MM.1S (cell line): ENCODE data around the gene GAS7.

Experiments
- DNase-seq: peaks from one replicate; pipeline ENCODE4 v3.0.0-alpha.2; 2015
- H2AFZ ChIP-seq: fragments of 300-600 bp; sonication (generic); 2 replicates; pipeline ENCODE4 v1.6.0; 2016; ENCODE audit warnings: antibody characterized with exemption, low read length
- H3F3A ChIP-seq: fragments of 300-600 bp; sonication (generic); 2 replicates; pipeline ENCODE4 v1.6.1; 2016; ENCODE audit warnings: mild to moderate bottlenecking, antibody characterized with exemption, low read length, moderate library complexity, mixed read lengths; ENCODE audit not compliant: insufficient read depth
- H3K27ac ChIP-seq: fragments of 300-600 bp; sonication (generic); 2 replicates; pipeline ENCODE4 v1.5.1; 2016; ENCODE audit warnings: mild to moderate bottlenecking, low read length
- H3K27me3 ChIP-seq: fragments of 300-600 bp; sonication (generic); replicated peaks from 2 replicates; pipeline ENCODE4 v1.6.0; 2016; ENCODE audit warnings: low read length; ENCODE audit not compliant: insufficient read depth
- H3K36me3 ChIP-seq: fragments of 300-600 bp; sonication (generic); replicated peaks from 2 replicates; pipeline ENCODE4 v1.6.1; 2016; ENCODE audit warnings: mild to moderate bottlenecking, low read length, mixed read lengths; ENCODE audit not compliant: insufficient read depth
- H3K4me1 ChIP-seq: fragments of 300-600 bp; sonication (generic); 2 replicates; pipeline ENCODE4 v1.6.1; 2016; ENCODE audit warnings: low read length, mixed read lengths
- H3K4me2 ChIP-seq: fragments of 300-600 bp; sonication (generic); 2 replicates; pipeline ENCODE4 v1.6.0; 2016; ENCODE audit warnings: low read depth, low read length
- H3K4me3 ChIP-seq: fragments of 300-600 bp; sonication (generic); 2 replicates; pipeline ENCODE4 v1.5.1; 2016; ENCODE audit warnings: low read length, mixed read lengths
- H3K79me2 ChIP-seq: fragments of 300-600 bp; sonication (generic); 2 replicates; pipeline ENCODE4 v1.6.1; 2016; ENCODE audit warnings: mixed run types, low read length, mixed read lengths
- H3K9ac ChIP-seq: fragments of 300-600 bp; sonication (generic); 2 replicates; pipeline ENCODE4 v1.6.1; 2016; ENCODE audit warnings: low read length, mixed read lengths
- H3K9me2 ChIP-seq: fragments of 300-600 bp; sonication (generic); replicated peaks from 2 replicates; pipeline ENCODE4 v1.6.1; 2016; ENCODE audit warnings: mild to moderate bottlenecking, low read length, mixed read lengths; ENCODE audit not compliant: insufficient read depth
- H3K9me3 ChIP-seq: fragments of 300-600 bp; sonication (generic); replicated peaks from 2 replicates; pipeline ENCODE4 v1.6.1; 2016; ENCODE audit warnings: mild to moderate bottlenecking, low read length, mixed read lengths; ENCODE audit not compliant: insufficient read depth
- H4K20me1 ChIP-seq: fragments of 300-600 bp; sonication (generic); 2 replicates; pipeline ENCODE4 v1.6.1; 2016; ENCODE audit warnings: mild to moderate bottlenecking, low read length, moderate library complexity, mixed read lengths; ENCODE audit not compliant: insufficient read depth
- CTCF ChIP-seq: fragments of 300-600 bp; sonication (generic); IDR thresholded peaks from 2 replicates; pipeline ENCODE4 v1.5.1; 2016; ENCODE audit warnings: antibody characterized with exemption, low read length, mixed read lengths
- EZH2 ChIP-seq: fragments of 300-600 bp; sonication (generic); optimal IDR thresholded peaks from 2 replicates; pipeline ENCODE3; 2017; ENCODE audit warnings: low read depth, mild to moderate bottlenecking, antibody characterized with exemption, low read length, mixed read lengths
- EZH2phosphoT487 ChIP-seq: fragments of 300-600 bp; sonication (generic); IDR thresholded peaks from 2 replicates; pipeline ENCODE4 v1.6.1; 2018; ENCODE audit warnings: antibody characterized with exemption, low read length

Gene GAS7

GRCh38 chr17:9862220-9862619, 336.2 kb downstream of the GAS7 start:
- no peak overlapping the region for H3K4me3 ChIP-seq

GRCh38 chr17:9860851-9861250, 337.6 kb downstream of the GAS7 start:
- H3K27ac ChIP-seq: no peak overlapping the region
- no peak for DNase-seq

More at GRCh38 chr17:9862220-9862619, 336.2 kb downstream of the GAS7 start:
- Histone ChIP-seq H3K27ac (no peak overlapping the region), H2AFZ (no peak overlapping the region), H3K9me3 (no peaks in the 10 kb centered on the region), H3K9ac (no peak overlapping the region), H3K36me3 (no peaks in the 10 kb centered on the region), H3K9me2 (no peaks in the 10 kb centered on the region), H3K27me3 (no peaks in the 10 kb centered on the region), H3K4me1 (no peaks in the 10 kb centered on the region), H3F3A (no peaks in the 10 kb centered on the region), H3K4me2 (no peak overlapping the region), H4K20me1 (no peaks in the 10 kb centered on the region), H3K79me2 (no peaks in the 10 kb centered on the region)
- DNase-seq: no peak
- TF ChIP-seq EZH2: no peak
- no peak for TF ChIP-seq EZH2phosphoT487
- no peak for TF ChIP-seq CTCF

More at GRCh38 chr17:9860851-9861250, 337.6 kb downstream of the GAS7 start:
- Histone ChIP-seq H3K9me3 (no peaks in the 10 kb centered on the region), H3K4me2 (no peak overlapping the region), H3K4me1 (no peaks in the 10 kb centered on the region), H4K20me1 (no peaks in the 10 kb centered on the region), H3K9me2 (no peaks in the 10 kb centered on the region), H3K27me3 (no peaks in the 10 kb centered on the region), H3K4me3 (no peak overlapping the region), H3K36me3 (no peaks in the 10 kb centered on the region), H3K9ac (no peak overlapping the region), H3F3A (no peaks in the 10 kb centered on the region), H2AFZ (no peak overlapping the region), H3K79me2 (no peaks in the 10 kb centered on the region)
- no peak for TF ChIP-seq CTCF
